A673 (cell line): ENCODE data around the gene NF1.

Experiments
- CTCF ChIP-seq: fragments of 300-800, 200-600 bp; sonication (generic); conservative IDR thresholded peaks from 2 replicates; pipeline ENCODE4 v1.5.1; 2017; ENCODE audit warnings: low read depth, mild to moderate bottlenecking, antibody characterized with exemption, low read length, moderate library complexity, mixed read lengths
- EZH2 ChIP-seq: fragments of 200-600 bp; sonication (generic); IDR thresholded peaks from 2 replicates; pipeline ENCODE4 v1.6.1; 2017; ENCODE audit warnings: borderline replicate concordance, low read depth, mild to moderate bottlenecking, mixed read lengths, antibody characterized with exemption, low read length; ENCODE audit not compliant: poor library complexity, severe bottlenecking

- TF ChIP-seq EZH2, result no peak
- no peak for TF ChIP-seq CTCF
These were observed 324.1 kb downstream of the NF1 start for GRCh38 chr17:31418773-31419350.
